Measurements from ENCODE around the gene ARHGAP15.

ARHGAP15 gene

GRCh38 chr2:143345887-143346787 is 216.9 kb downstream of the ARHGAP15 start:
- H3K4me2 ChIP-seq (ENCODE audit: low read depth, low read length) = no peak overlapping the region
- no peak for DNase-seq
- TF ChIP-seq CTCF (IDR thresholded peaks at IDR 0.05; ENCODE audit: low read length) (no peak), EZH2 (optimal IDR thresholded peaks at IDR 0.05; ENCODE audit: low read depth, low read length) (no peak), EZH2phosphoT487 (IDR thresholded peaks at IDR 0.05; ENCODE audit: low read length) (no peak)

GRCh38 chr2:143347271-143347695 is 218.1 kb downstream of the ARHGAP15 start:
- Histone ChIP-seq H4K20me1 (ENCODE audit: insufficient read depth, low read length) (no peaks in the 10 kb centered on the region), H3K4me1 (ENCODE audit: low read length) (no peaks in the 10 kb centered on the region), H3K27me3 (replicated peaks; ENCODE audit: insufficient read depth, low read length) (no peaks in the 10 kb centered on the region), H3K9ac (ENCODE audit: low read length) (no peak overlapping the region), H3K36me3 (replicated peaks; ENCODE audit: insufficient read depth, low read length) (no peaks in the 10 kb centered on the region), H3K27ac (ENCODE audit: low read length) (no peak overlapping the region), H3K4me3 (ENCODE audit: low read length) (no peak overlapping the region), H3K4me2 (ENCODE audit: low read depth, low read length) (no peak overlapping the region), H3K9me2 (replicated peaks; ENCODE audit: insufficient read depth, low read length) (no peaks in the 10 kb centered on the region), H3K79me2 (ENCODE audit: low read length) (no peaks in the 10 kb centered on the region), H3K9me3 (replicated peaks; ENCODE audit: insufficient read depth, low read length) (no peaks in the 10 kb centered on the region), H3F3A (ENCODE audit: insufficient read depth, low read length) (no peaks in the 10 kb centered on the region), H2AFZ (ENCODE audit: low read length) (no peak overlapping the region)
- DNase-seq = no peak
- no peak for TF ChIP-seq CTCF (IDR thresholded peaks at IDR 0.05; ENCODE audit: low read length)
- TF ChIP-seq EZH2phosphoT487 (IDR thresholded peaks at IDR 0.05; ENCODE audit: low read length) = no peak
- no peak for TF ChIP-seq EZH2 (optimal IDR thresholded peaks at IDR 0.05; ENCODE audit: low read depth, low read length)

More at GRCh38 chr2:143345887-143346787, 216.9 kb downstream of the ARHGAP15 start:
- Histone ChIP-seq H3K4me1 (ENCODE audit: low read length) (no peaks in the 10 kb centered on the region), H3K9me3 (replicated peaks; ENCODE audit: insufficient read depth, low read length) (no peaks in the 10 kb centered on the region), H2AFZ (ENCODE audit: low read length) (no peak overlapping the region), H4K20me1 (ENCODE audit: insufficient read depth, low read length) (no peaks in the 10 kb centered on the region), H3K27me3 (replicated peaks; ENCODE audit: insufficient read depth, low read length) (no peaks in the 10 kb centered on the region), H3K36me3 (replicated peaks; ENCODE audit: insufficient read depth, low read length) (no peaks in the 10 kb centered on the region), H3K27ac (ENCODE audit: low read length) (no peak overlapping the region), H3F3A (ENCODE audit: insufficient read depth, low read length) (no peaks in the 10 kb centered on the region), H3K4me3 (ENCODE audit: low read length) (no peak overlapping the region), H3K9me2 (replicated peaks; ENCODE audit: insufficient read depth, low read length) (no peaks in the 10 kb centered on the region), H3K79me2 (ENCODE audit: low read length) (no peaks in the 10 kb centered on the region), H3K9ac (ENCODE audit: low read length) (no peak overlapping the region)

DNA sequence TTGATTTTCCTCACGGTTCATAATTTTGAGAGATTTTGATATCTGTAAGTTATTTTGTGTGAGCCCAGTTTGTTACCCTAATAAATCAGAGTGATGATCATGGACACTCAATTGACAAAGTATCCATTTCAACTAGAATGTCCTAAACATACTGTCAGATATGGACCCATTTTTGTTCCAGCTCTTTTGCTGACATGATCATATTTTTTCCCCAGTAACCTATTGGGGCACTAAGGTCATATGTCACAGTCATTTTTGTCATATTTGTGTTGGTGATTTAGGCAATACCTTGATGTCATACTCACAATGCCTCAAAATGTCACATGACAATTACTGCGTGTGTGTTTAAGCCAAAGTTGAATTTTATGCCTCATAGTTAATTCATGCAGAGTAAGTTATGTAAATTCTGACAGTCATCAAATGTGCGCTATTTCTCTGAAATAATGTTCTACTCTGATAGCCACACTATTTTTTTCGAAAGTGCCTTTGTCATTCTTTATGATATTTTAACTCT is 218.7 kb downstream of the ARHGAP15 start:
- no peaks in the 10 kb centered on the region for H3F3A ChIP-seq (ENCODE audit: insufficient read depth, low read length)
- no peak overlapping the region for H3K4me3 ChIP-seq (ENCODE audit: low read length)
- no peaks in the 10 kb centered on the region for H3K9me3 ChIP-seq (replicated peaks; ENCODE audit: insufficient read depth, low read length)
- H3K9me2 ChIP-seq (replicated peaks; ENCODE audit: insufficient read depth, low read length) = no peaks in the 10 kb centered on the region
- no peak overlapping the region for H3K4me2 ChIP-seq (ENCODE audit: low read depth, low read length)
- TF ChIP-seq EZH2 (optimal IDR thresholded peaks at IDR 0.05; ENCODE audit: low read depth, low read length) (no peak), CTCF (IDR thresholded peaks at IDR 0.05; ENCODE audit: low read length) (no peak), EZH2phosphoT487 (IDR thresholded peaks at IDR 0.05; ENCODE audit: low read length) (no peak)
- no peaks in the 10 kb centered on the region for H3K79me2 ChIP-seq (ENCODE audit: low read length)
- H3K27ac ChIP-seq (ENCODE audit: low read length) = no peak overlapping the region
- no peak for DNase-seq
- H2AFZ ChIP-seq (ENCODE audit: low read length) = no peak overlapping the region
- H4K20me1 ChIP-seq (ENCODE audit: insufficient read depth, low read length) = no peaks in the 10 kb centered on the region
- no peaks in the 10 kb centered on the region for H3K4me1 ChIP-seq (ENCODE audit: low read length)
- no peaks in the 10 kb centered on the region for H3K36me3 ChIP-seq (replicated peaks; ENCODE audit: insufficient read depth, low read length)
- H3K9ac ChIP-seq (ENCODE audit: low read length) = no peak overlapping the region
- H3K27me3 ChIP-seq (replicated peaks; ENCODE audit: insufficient read depth, low read length) = no peaks in the 10 kb centered on the region

Data from MM.1S (cell line).